PC-9 (cell line): ENCODE data around the gene BCAT1. TPM values are rescaled to one million over a fixed set of nuclear protein-coding genes. Genes with fewer than 3 reads are reported as not detected.

ENCODE experiments used
- BruUV-seq: library from RNA; stranded (reverse); fragments of 400-500 nt; replicated peaks from 2 replicates; lab custom pipeline; 2021; lab: Mats Ljungman, UMichigan
- CTCF ChIA-PET: fragments of 300-600 bp; sonication (Branson Sonifier 250); formaldehyde crosslinking; loops from one replicate; lab custom pipeline; 2022; ENCODE audit warnings: antibody characterized with exemption; lab: Charles Lee
- POLR2A ChIA-PET: fragments of 300-600 bp; sonication (Branson Sonifier 250); formaldehyde crosslinking; loops from one replicate; lab custom pipeline; 2022; ENCODE audit warnings: antibody characterized with exemption; ENCODE audit not compliant: unreplicated experiment; lab: Charles Lee
- DNase-seq, 2 experiments: peaks; one replicate each; pipeline versions ENCODE4 v3.0.0 to v3.0.0-alpha.2; 2015 to 2022; ENCODE audit warnings: mixed read lengths in 1 of 2
- H2AFZ ChIP-seq: fragments of 200-600 bp; sonication (generic); 2 replicates; pipeline ENCODE4 v1.8.1; 2017; ENCODE audit warnings: antibody characterized with exemption
- H3F3A ChIP-seq: fragments of 200-600 bp; sonication (generic); 2 replicates; pipeline ENCODE4 v1.8.1; 2017; ENCODE audit warnings: antibody characterized with exemption, mild to moderate bottlenecking, low read depth; ENCODE audit not compliant: insufficient read depth
- H3K27ac ChIP-seq: fragments of 200-600 bp; sonication (generic); 2 replicates; pipeline ENCODE4 v1.6.1; 2016; ENCODE audit warnings: mixed run types
- H3K27me3 ChIP-seq: fragments of 200-600 bp; sonication (generic); 2 replicates; pipeline ENCODE4 v1.6.1; 2016; ENCODE audit warnings: low read depth, mixed run types; ENCODE audit not compliant: insufficient read depth
- H3K36me3 ChIP-seq: fragments of 200-600 bp; sonication (generic); 2 replicates; pipeline ENCODE4 v1.6.1; 2016; ENCODE audit warnings: low read depth, mixed run types
- H3K4me1 ChIP-seq: fragments of 200-600 bp; sonication (generic); replicated peaks from 2 replicates; pipeline ENCODE4 v1.6.1; 2016; ENCODE audit warnings: mixed run types; ENCODE audit not compliant: insufficient read depth
- H3K4me2 ChIP-seq: fragments of 200-600 bp; sonication (generic); 2 replicates; pipeline ENCODE4 v1.6.1; 2017; ENCODE audit warnings: mixed run types
- H3K4me3 ChIP-seq: fragments of 200-600 bp; sonication (generic); 2 replicates; pipeline ENCODE4 v1.6.1; 2016; ENCODE audit warnings: mixed run types
- H3K79me2 ChIP-seq: fragments of 200-600 bp; sonication (generic); 2 replicates; pipeline ENCODE4 v1.6.1; 2017; ENCODE audit warnings: low read depth, mixed run types
- H3K9me2 ChIP-seq: fragments of 200-600 bp; sonication (generic); 2 replicates; pipeline ENCODE4 v1.8.1; 2017; ENCODE audit warnings: mild to moderate bottlenecking; ENCODE audit not compliant: insufficient read depth
- H3K9me3 ChIP-seq: fragments of 200-600 bp; sonication (generic); 2 replicates; pipeline ENCODE4 v1.8.1; 2016; ENCODE audit warnings: low read depth; ENCODE audit not compliant: insufficient read depth
- H4K20me1 ChIP-seq: fragments of 200-600 bp; sonication (generic); 2 replicates; pipeline ENCODE4 v1.8.1; 2017; ENCODE audit not compliant: insufficient read depth
- EZH2 ChIP-seq: fragments of 200-600 bp; sonication (generic); IDR thresholded peaks from 2 replicates; pipeline ENCODE4 v1.8.0; 2017; ENCODE audit warnings: antibody characterized with exemption, low read depth
- intact Hi-C: fragments of 100-400 bp; cut with micrococcal nuclease; formaldehyde crosslinking; loops from one replicate; pipeline ENCODE4 v1.10.0; 2022; ENCODE audit not compliant: unreplicated experiment
- total RNA-seq: library from RNA; stranded (reverse); gene quantifications from 2 replicates; pipeline ENCODE4 v1.2.3, GENCODE V29; 2021
- TF ChIP-seq, protein P1 (sequence below): fragments of 200-600 bp; sonication (generic); conservative IDR thresholded peaks from 2 replicates; pipeline ENCODE4 v1.6.1; 2017; ENCODE audit warnings: mixed run types, antibody characterized with exemption, mild to moderate bottlenecking, moderate library complexity

Gene BCAT1
- total RNA-seq, 1 experiment from 2014 or later, result 78.6 TPM

DNA sequence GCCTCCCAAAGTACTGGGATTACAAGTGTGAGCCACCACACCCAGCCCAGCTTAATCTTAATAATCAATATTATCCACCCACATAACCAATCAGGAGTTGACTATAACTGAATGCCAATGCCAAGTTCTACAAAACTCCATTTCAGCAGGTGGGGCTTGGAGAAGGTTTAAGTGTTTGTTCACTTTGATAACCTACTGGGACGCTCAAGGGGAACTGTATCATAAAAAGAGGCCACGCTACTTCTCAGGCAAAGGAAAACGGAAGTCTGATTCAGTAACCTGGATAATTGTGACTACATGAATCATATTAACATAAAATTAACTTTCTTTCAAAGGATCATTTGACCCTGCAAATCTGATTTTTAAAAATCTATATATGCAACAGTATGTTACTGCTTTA, 179.2 kb downstream of the BCAT1 start:
- no peaks in the 10 kb centered on the region for H3K9me3 ChIP-seq
- H3K79me2 ChIP-seq, result no peaks in the 10 kb centered on the region
- H4K20me1 ChIP-seq, result no peaks in the 10 kb centered on the region
- no TSS peak for BruUV-seq
- H3K4me3 ChIP-seq, result no peak overlapping the region
- H3K4me1 ChIP-seq, result no peaks in the 10 kb centered on the region
- no peaks in the 10 kb centered on the region for H3K27me3 ChIP-seq
- ChIA-PET POLR2A (no interaction called here), CTCF (no interaction called here)
- H3F3A ChIP-seq, result no peaks in the 10 kb centered on the region
- H3K27ac ChIP-seq, result no peak overlapping the region
- no peak for TF ChIP-seq EZH2
- TF ChIP-seq, protein P1, sequence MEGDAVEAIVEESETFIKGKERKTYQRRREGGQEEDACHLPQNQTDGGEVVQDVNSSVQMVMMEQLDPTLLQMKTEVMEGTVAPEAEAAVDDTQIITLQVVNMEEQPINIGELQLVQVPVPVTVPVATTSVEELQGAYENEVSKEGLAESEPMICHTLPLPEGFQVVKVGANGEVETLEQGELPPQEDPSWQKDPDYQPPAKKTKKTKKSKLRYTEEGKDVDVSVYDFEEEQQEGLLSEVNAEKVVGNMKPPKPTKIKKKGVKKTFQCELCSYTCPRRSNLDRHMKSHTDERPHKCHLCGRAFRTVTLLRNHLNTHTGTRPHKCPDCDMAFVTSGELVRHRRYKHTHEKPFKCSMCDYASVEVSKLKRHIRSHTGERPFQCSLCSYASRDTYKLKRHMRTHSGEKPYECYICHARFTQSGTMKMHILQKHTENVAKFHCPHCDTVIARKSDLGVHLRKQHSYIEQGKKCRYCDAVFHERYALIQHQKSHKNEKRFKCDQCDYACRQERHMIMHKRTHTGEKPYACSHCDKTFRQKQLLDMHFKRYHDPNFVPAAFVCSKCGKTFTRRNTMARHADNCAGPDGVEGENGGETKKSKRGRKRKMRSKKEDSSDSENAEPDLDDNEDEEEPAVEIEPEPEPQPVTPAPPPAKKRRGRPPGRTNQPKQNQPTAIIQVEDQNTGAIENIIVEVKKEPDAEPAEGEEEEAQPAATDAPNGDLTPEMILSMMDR, result no peak
- H3K9me2 ChIP-seq, result no peaks in the 10 kb centered on the region
- H3K36me3 ChIP-seq, result no peaks in the 10 kb centered on the region
- no peak overlapping the region for H3K4me2 ChIP-seq
- DNase-seq, result no peak
- intact Hi-C loops, result no loop called here
- no peak overlapping the region for H2AFZ ChIP-seq

DNA sequence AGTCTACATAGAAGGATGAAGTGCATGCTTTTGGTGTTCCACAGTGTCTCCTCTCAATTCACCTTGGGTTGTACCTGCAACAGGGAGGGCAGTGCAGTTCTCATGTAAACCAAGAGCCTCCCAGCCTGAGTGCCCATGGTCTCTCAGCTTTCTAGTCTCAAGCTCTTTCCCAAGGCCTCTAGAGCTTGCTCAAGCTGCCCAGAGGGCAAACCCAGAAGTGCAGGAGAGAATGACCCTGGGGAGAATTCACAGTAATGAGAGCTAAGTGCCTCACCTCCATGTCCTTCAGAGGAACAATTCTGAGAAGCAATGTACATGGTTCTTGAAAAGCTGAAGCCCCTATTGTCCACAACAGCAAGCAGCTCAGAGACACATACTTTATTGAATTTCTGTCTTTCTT, 180.5 kb downstream of the BCAT1 start:
- Histone ChIP-seq H3K27ac (no peak overlapping the region), H3K9me2 (no peaks in the 10 kb centered on the region), H3K36me3 (no peaks in the 10 kb centered on the region), H3K4me3 (no peak overlapping the region), H3K27me3 (peaks cover 3% of the 10 kb centered on the region; the same call in 1 of the 2 replicates), H4K20me1 (no peaks in the 10 kb centered on the region), H3K4me1 (no peaks in the 10 kb centered on the region), H3K4me2 (no peak overlapping the region), H3K9me3 (no peaks in the 10 kb centered on the region), H3K79me2 (no peaks in the 10 kb centered on the region), H2AFZ (no peak overlapping the region), H3F3A (no peaks in the 10 kb centered on the region)
- TF ChIP-seq, protein P1, result no peak
- no peak for TF ChIP-seq EZH2
- intact Hi-C loops, result no loop called here
- no peak for DNase-seq
- ChIA-PET POLR2A (no interaction called here), CTCF (interaction anchor here (1.0 kb wide), 1 partner anchor 1912 kb away, joined by 4 read pairs; no protein-coding TSS in a partner anchor)
- BruUV-seq, result no TSS peak

DNA sequence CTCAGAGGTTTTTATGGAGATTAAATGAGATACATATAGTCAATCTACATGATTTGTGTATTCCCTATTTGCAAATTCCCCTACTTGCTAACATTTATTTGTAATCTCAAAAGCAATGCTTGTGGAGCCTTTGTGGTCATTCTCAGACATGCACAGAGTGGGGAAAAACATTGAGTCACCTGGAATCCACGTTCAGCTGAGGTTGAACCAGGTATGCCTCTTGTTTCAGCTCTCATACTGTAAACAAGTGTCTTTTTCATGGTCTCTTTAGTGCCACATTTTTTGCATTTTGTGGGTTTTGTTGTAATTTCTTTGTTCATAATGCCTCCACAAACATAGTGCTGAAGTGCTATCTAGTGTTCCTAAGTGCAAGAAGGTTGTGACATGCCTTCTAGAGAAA, 181.9 kb downstream of the BCAT1 start:
- ChIA-PET POLR2A (no interaction called here), CTCF (no interaction called here)
- intact Hi-C loops, result no loop called here
- H3K9me3 ChIP-seq, result no peaks in the 10 kb centered on the region
- no peak for DNase-seq
- H3K27ac ChIP-seq, result no peak overlapping the region
- no peaks in the 10 kb centered on the region for H3K9me2 ChIP-seq
- no peaks in the 10 kb centered on the region for H3K79me2 ChIP-seq
- no peaks in the 10 kb centered on the region for H3K4me1 ChIP-seq
- H3F3A ChIP-seq, result no peaks in the 10 kb centered on the region
- no TSS peak for BruUV-seq
- H2AFZ ChIP-seq, result no peak overlapping the region
- no peak for TF ChIP-seq EZH2
- TF ChIP-seq, protein P1, result no peak
- no peaks in the 10 kb centered on the region for H3K36me3 ChIP-seq
- no peak overlapping the region for H3K4me2 ChIP-seq
- no peaks in the 10 kb centered on the region for H4K20me1 ChIP-seq
- peaks cover 8% of the 10 kb centered on the region; the same call in 1 of the 2 replicates for H3K27me3 ChIP-seq
- no peak overlapping the region for H3K4me3 ChIP-seq
